WTC11 (cell line): Measurements from ENCODE around the gene ELOVL2. TPM values are rescaled to one million over a fixed set of nuclear protein-coding genes. Genes with fewer than 3 reads are reported as not detected.
"Not testable (repeated sequence)": the region's sequence is repeated elsewhere in the genome, so short reads cannot be mapped to it uniquely, and the experiment has no call there.

ENCODE experiments used
- ATAC-seq: fragments of 200-7000 bp; cut with Tn5 transposase; 2 replicates; pipeline ENCODE4 v1.10.0; 2021; ENCODE audit warnings: mild to moderate bottlenecking, moderate library complexity
- CTCF ChIA-PET: fragments of 300-600 bp; sonication (Branson Sonifier 250); formaldehyde crosslinking; loops from one replicate; lab custom pipeline; 2021; ENCODE audit warnings: antibody characterized with exemption; lab: Charles Lee
- POLR2A ChIA-PET: fragments of 350-600 bp; sonication (Branson Sonifier 250); formaldehyde crosslinking; loops from one replicate; lab custom pipeline; 2021; ENCODE audit warnings: antibody characterized with exemption; lab: Charles Lee
- DNase-seq: peaks from one replicate; pipeline ENCODE4 v3.0.0; 2021; ENCODE audit warnings: low spot score
- H3K27ac Mint-ChIP-seq: 2 replicates; pipeline ENCODE4 v1.8.0; 2021; ENCODE audit warnings: mixed read lengths
- H3K27me3 Mint-ChIP-seq: 2 replicates; pipeline ENCODE4 v1.8.0; 2021; ENCODE audit warnings: low read depth, mild to moderate bottlenecking, moderate library complexity, mixed read lengths
- H3K36me3 Mint-ChIP-seq: 2 replicates; pipeline ENCODE4 v1.8.0; 2021; ENCODE audit warnings: mixed read lengths
- H3K4me1 Mint-ChIP-seq: 2 replicates; pipeline ENCODE4 v1.8.0; 2022; ENCODE audit warnings: mixed read lengths
- H3K4me3 Mint-ChIP-seq: 2 replicates; pipeline ENCODE4 v1.8.0; 2021; ENCODE audit warnings: mild to moderate bottlenecking, moderate library complexity, mixed read lengths
- H3K9me3 Mint-ChIP-seq: 2 replicates; pipeline ENCODE4 v1.8.0; 2021; ENCODE audit warnings: mixed read lengths
- CREM ChIP-seq: sonication (generic); formaldehyde crosslinking; IDR thresholded peaks from 2 replicates; pipeline ENCODE4 v1.8.1; 2022; ENCODE audit warnings: mild to moderate bottlenecking, missing genetic modification reagents, moderate library complexity
- FOXJ3 ChIP-seq: sonication (generic); formaldehyde crosslinking; IDR thresholded peaks from 2 replicates; pipeline ENCODE4 v1.9.0; 2021; ENCODE audit warnings: missing genetic modification reagents, mild to moderate bottlenecking, borderline replicate concordance
- FOXK1 ChIP-seq: sonication (generic); formaldehyde crosslinking; IDR thresholded peaks from 2 replicates; pipeline ENCODE4 v1.8.0; 2022; ENCODE audit warnings: mild to moderate bottlenecking, moderate library complexity, missing genetic modification reagents
- FOXP1 ChIP-seq: sonication (generic); formaldehyde crosslinking; IDR thresholded peaks from 2 replicates; pipeline ENCODE4 v1.8.0; 2022; ENCODE audit warnings: missing genetic modification reagents, mild to moderate bottlenecking, moderate library complexity, borderline replicate concordance
- GABPB1 ChIP-seq: sonication (generic); formaldehyde crosslinking; IDR thresholded peaks from 2 replicates; pipeline ENCODE4 v1.8.1; 2023; ENCODE audit warnings: mild to moderate bottlenecking, missing genetic modification reagents
- GRHL2 ChIP-seq: fragments of 250-450 bp; sonication (Bioruptor Pico); IDR thresholded peaks from 2 replicates; pipeline ENCODE4 v1.8.0; 2022; ENCODE audit warnings: mild to moderate bottlenecking, moderate library complexity; ENCODE audit not compliant: insufficient replicate concordance, severe bottlenecking
- HMGA2 ChIP-seq: fragments of 250-450 bp; sonication (Bioruptor Pico); IDR thresholded peaks from 2 replicates; pipeline ENCODE4 v1.4.0; 2021; ENCODE audit warnings: mild to moderate bottlenecking, moderate library complexity
- KAT7 ChIP-seq: sonication (generic); formaldehyde crosslinking; IDR thresholded peaks from 2 replicates; pipeline ENCODE4 v1.8.1; 2023; ENCODE audit warnings: missing genetic modification reagents, mild to moderate bottlenecking, borderline replicate concordance
- NR1H2 ChIP-seq: sonication (generic); formaldehyde crosslinking; IDR thresholded peaks from 2 replicates; pipeline ENCODE4 v1.9.0; 2021; ENCODE audit warnings: mild to moderate bottlenecking, moderate library complexity, missing genetic modification reagents
- NR2C2 ChIP-seq: sonication (generic); formaldehyde crosslinking; IDR thresholded peaks from 2 replicates; pipeline ENCODE4 v1.8.0; 2022; ENCODE audit warnings: mild to moderate bottlenecking, missing genetic modification reagents
- RELA ChIP-seq: sonication (generic); formaldehyde crosslinking; IDR thresholded peaks from 2 replicates; pipeline ENCODE4 v1.8.1; 2022; ENCODE audit warnings: missing genetic modification reagents, mild to moderate bottlenecking, borderline replicate concordance
- SMAD3 ChIP-seq: sonication (generic); formaldehyde crosslinking; IDR thresholded peaks from 2 replicates; pipeline ENCODE4 v1.8.0; 2022; ENCODE audit warnings: missing genetic modification reagents, mild to moderate bottlenecking, borderline replicate concordance
- SOX15 ChIP-seq: fragments of 250-450 bp; sonication (Bioruptor Pico); IDR thresholded peaks from 2 replicates; pipeline ENCODE4 v1.9.0; 2021; ENCODE audit warnings: mild to moderate bottlenecking
- TP53 ChIP-seq: sonication (generic); formaldehyde crosslinking; IDR thresholded peaks from 2 replicates; pipeline ENCODE4 v1.8.1; 2023; ENCODE audit warnings: mild to moderate bottlenecking, missing genetic modification reagents
- ZMAT4 ChIP-seq: fragments of 250-450 bp; sonication (Bioruptor Pico); IDR thresholded peaks from 2 replicates; pipeline ENCODE4 v1.9.0; 2021; ENCODE audit warnings: mild to moderate bottlenecking
- ZNF232 ChIP-seq: sonication (generic); formaldehyde crosslinking; IDR thresholded peaks from 2 replicates; pipeline ENCODE4 v1.8.0; 2022; ENCODE audit warnings: mild to moderate bottlenecking, missing genetic modification reagents
- ZNF512 ChIP-seq: sonication (generic); formaldehyde crosslinking; IDR thresholded peaks from 2 replicates; pipeline ENCODE4 v1.8.1; 2022; ENCODE audit warnings: missing genetic modification reagents, borderline replicate concordance
- total RNA-seq: library from RNA; stranded (reverse); gene quantifications from 3 replicates; pipeline ENCODE4 v1.2.3, GENCODE V29; 2021
- TF ChIP-seq, protein P1 (sequence below): fragments of 250-450 bp; sonication (Bioruptor Pico); IDR thresholded peaks from 2 replicates; pipeline ENCODE4 v1.9.0; 2021; ENCODE audit warnings: mild to moderate bottlenecking, borderline replicate concordance
- TF ChIP-seq, protein P2 (sequence below): sonication (generic); formaldehyde crosslinking; IDR thresholded peaks from 2 replicates; pipeline ENCODE4 v1.8.0; 2022; ENCODE audit warnings: mild to moderate bottlenecking, missing genetic modification reagents
- TF ChIP-seq, protein P3 (sequence below): fragments of 250-450 bp; sonication (Bioruptor Pico); IDR thresholded peaks from 2 replicates; pipeline ENCODE4 v2.1.2; 2022; ENCODE audit warnings: mild to moderate bottlenecking, moderate library complexity
- TF ChIP-seq, protein P4 (sequence below): sonication (generic); formaldehyde crosslinking; IDR thresholded peaks from 2 replicates; pipeline ENCODE4 v1.8.0; 2023; ENCODE audit warnings: missing genetic modification reagents

ELOVL2 gene
- total RNA-seq, 1 experiment from 2014 or later, result 2.0 TPM

DNA sequence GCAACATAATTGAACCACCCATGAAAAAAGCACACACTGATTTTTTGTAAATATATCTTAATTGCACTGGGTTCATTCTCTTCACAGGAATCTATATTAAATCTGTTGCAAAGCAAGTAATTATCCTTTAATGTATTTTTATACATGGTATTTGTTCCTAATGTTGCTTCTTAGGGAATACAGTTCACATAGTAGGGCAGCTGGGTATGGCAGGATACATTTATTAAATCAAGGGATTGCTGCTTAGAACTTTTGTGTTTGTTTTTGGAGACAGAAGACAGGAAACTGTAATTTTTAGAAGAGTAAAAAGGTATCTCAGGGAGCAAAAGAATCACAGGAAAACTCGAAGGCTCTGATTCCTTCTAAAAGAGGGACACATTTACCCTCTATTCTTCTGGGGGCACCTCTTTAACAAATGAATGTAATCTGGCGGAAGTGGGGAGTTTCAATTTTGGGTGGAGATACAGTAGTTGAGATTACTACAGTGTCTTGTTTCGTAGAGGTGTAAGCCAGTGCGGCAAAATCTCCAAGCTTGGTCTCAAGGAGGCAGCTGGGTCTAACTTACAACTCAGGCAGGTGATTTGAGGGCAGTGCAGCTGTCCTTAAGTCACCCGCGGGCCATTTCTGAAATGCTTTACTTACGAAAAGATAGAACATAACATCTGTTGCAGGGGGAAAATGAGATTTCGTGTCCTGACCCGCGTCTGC lies 48.7 kb upstream of the ELOVL2 start (continued):
- TF ChIP-seq, protein P1, sequence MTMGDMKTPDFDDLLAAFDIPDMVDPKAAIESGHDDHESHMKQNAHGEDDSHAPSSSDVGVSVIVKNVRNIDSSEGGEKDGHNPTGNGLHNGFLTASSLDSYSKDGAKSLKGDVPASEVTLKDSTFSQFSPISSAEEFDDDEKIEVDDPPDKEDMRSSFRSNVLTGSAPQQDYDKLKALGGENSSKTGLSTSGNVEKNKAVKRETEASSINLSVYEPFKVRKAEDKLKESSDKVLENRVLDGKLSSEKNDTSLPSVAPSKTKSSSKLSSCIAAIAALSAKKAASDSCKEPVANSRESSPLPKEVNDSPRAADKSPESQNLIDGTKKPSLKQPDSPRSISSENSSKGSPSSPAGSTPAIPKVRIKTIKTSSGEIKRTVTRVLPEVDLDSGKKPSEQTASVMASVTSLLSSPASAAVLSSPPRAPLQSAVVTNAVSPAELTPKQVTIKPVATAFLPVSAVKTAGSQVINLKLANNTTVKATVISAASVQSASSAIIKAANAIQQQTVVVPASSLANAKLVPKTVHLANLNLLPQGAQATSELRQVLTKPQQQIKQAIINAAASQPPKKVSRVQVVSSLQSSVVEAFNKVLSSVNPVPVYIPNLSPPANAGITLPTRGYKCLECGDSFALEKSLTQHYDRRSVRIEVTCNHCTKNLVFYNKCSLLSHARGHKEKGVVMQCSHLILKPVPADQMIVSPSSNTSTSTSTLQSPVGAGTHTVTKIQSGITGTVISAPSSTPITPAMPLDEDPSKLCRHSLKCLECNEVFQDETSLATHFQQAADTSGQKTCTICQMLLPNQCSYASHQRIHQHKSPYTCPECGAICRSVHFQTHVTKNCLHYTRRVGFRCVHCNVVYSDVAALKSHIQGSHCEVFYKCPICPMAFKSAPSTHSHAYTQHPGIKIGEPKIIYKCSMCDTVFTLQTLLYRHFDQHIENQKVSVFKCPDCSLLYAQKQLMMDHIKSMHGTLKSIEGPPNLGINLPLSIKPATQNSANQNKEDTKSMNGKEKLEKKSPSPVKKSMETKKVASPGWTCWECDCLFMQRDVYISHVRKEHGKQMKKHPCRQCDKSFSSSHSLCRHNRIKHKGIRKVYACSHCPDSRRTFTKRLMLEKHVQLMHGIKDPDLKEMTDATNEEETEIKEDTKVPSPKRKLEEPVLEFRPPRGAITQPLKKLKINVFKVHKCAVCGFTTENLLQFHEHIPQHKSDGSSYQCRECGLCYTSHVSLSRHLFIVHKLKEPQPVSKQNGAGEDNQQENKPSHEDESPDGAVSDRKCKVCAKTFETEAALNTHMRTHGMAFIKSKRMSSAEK (CRISPR knock-in tag), result no peak
- no peak for TF ChIP-seq NR1H2 (CRISPR knock-in tag)
- no peak for TF ChIP-seq HMGA2 (CRISPR knock-in tag)

DNA sequence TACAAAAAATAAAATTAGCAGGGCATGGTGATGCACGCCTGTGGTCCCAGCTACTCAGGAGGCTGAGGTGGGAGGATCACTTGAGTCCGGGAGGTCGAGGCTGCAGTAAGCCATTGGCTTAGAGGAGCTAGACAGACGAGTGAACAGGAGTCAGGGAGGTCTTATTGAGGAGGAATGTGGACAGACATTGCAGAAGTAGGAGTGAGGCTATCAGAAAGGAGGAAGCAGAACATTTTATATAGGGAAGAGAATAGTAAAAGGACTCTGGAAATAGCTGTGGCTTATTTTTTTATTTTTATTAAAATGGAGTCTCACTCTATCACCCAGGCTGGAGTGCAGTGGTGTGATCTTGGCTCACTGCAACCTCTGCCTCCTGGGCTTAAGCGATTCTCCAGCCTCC lies 47.0 kb upstream of the ELOVL2 start:
- H3K9me3 Mint-ChIP-seq, ATAC-seq, H3K27ac Mint-ChIP-seq, POLR2A ChIA-PET, H3K27me3 Mint-ChIP-seq, DNase-seq, H3K36me3 Mint-ChIP-seq, CTCF ChIA-PET, H3K4me3 Mint-ChIP-seq: not testable (repeated sequence)
- H3K4me1 Mint-ChIP-seq, result peaks cover 18% of the 10 kb centered on the region

DNA sequence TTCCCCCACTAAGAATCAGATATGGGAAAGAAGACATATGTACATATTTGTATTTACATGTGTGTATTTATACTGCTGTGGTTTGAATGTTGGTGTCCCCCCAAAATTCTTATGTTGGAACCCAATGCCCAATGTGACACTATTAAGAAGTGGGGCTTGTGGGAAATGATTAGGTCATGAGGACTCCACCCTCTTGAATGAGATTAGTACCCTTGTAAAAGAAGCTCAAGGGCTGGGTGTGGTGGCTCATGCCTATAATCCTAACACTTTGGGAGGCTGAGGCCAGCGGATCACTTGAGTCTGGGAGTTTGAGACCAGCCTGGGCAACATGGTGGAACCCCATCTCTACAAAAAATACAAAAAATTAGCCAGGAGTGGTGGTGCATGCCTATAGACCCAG lies 45.6 kb upstream of the ELOVL2 start:
- H3K9me3 Mint-ChIP-seq, result peaks cover 5% of the 10 kb centered on the region
- H3K27me3 Mint-ChIP-seq, result no peaks in the 10 kb centered on the region
- H3K4me1 Mint-ChIP-seq, result peaks cover 7% of the 10 kb centered on the region
- ATAC-seq (no peak), DNase-seq (no peak)
- H3K36me3 Mint-ChIP-seq, result no peaks in the 10 kb centered on the region
- H3K4me3 Mint-ChIP-seq, result no peak overlapping the region
- no peak overlapping the region for H3K27ac Mint-ChIP-seq
- TF ChIP-seq ZMAT4, result no peak
- TF ChIP-seq CREM (CRISPR knock-in tag), result no peak
- TF ChIP-seq, protein P2, sequence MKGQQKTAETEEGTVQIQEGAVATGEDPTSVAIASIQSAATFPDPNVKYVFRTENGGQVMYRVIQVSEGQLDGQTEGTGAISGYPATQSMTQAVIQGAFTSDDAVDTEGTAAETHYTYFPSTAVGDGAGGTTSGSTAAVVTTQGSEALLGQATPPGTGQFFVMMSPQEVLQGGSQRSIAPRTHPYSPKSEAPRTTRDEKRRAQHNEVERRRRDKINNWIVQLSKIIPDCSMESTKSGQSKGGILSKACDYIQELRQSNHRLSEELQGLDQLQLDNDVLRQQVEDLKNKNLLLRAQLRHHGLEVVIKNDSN (CRISPR knock-in tag), result no peak
- TF ChIP-seq, protein P3, sequence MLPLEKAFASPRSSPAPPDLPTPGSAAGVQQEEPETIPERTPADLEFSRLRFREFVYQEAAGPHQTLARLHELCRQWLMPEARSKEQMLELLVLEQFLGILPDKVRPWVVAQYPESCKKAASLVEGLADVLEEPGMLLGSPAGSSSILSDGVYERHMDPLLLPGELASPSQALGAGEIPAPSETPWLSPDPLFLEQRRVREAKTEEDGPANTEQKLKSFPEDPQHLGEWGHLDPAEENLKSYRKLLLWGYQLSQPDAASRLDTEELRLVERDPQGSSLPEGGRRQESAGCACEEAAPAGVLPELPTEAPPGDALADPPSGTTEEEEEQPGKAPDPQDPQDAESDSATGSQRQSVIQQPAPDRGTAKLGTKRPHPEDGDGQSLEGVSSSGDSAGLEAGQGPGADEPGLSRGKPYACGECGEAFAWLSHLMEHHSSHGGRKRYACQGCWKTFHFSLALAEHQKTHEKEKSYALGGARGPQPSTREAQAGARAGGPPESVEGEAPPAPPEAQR (CRISPR knock-in tag), result no peak
- TF ChIP-seq FOXP1 (CRISPR knock-in tag), result no peak
- TF ChIP-seq GRHL2 (CRISPR knock-in tag), result no peak
- TF ChIP-seq, protein P4, sequence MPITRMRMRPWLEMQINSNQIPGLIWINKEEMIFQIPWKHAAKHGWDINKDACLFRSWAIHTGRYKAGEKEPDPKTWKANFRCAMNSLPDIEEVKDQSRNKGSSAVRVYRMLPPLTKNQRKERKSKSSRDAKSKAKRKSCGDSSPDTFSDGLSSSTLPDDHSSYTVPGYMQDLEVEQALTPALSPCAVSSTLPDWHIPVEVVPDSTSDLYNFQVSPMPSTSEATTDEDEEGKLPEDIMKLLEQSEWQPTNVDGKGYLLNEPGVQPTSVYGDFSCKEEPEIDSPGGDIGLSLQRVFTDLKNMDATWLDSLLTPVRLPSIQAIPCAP (CRISPR knock-in tag), result no peak
- no peak for TF ChIP-seq NR2C2 (CRISPR knock-in tag)
- TF ChIP-seq FOXJ3, result no peak
- TF ChIP-seq ZNF512, result no peak
- no peak for TF ChIP-seq FOXK1 (CRISPR knock-in tag)
- no peak for TF ChIP-seq SOX15 (CRISPR knock-in tag)
- TF ChIP-seq ZNF232 (CRISPR knock-in tag), result no peak
- TF ChIP-seq KAT7 (CRISPR knock-in tag), result no peak
- no peak for TF ChIP-seq GABPB1
- TF ChIP-seq SMAD3 (CRISPR knock-in tag), result no peak
- no peak for TF ChIP-seq TP53 (CRISPR knock-in tag)
- no peak for TF ChIP-seq RELA
- TF ChIP-seq, all 79 proteins: peak for 0
- CTCF ChIA-PET, result no interaction called here
- POLR2A ChIA-PET, result no interaction called here

GRCh38 chr6:11087141-11087812 lies 43.2 kb upstream of the ELOVL2 start:
- H3K27me3 Mint-ChIP-seq, POLR2A ChIA-PET, H3K9me3 Mint-ChIP-seq, ATAC-seq, H3K4me1 Mint-ChIP-seq, H3K27ac Mint-ChIP-seq, H3K4me3 Mint-ChIP-seq, H3K36me3 Mint-ChIP-seq, DNase-seq: not testable (repeated sequence)
- CTCF ChIA-PET, result interaction anchor here (0.5 to 2.7 kb wide), 4 partner anchors 18 to 133 kb away, joined by 3 to 10 read pairs (median 3); no protein-coding TSS in a partner anchor
